OCI-M1 (cell line): ENCODE data around the gene CBX1.
A peak's percentile ranks its signal among the peaks of the same experiment; 100 is the strongest.

Source experiments
- DNase-seq: peaks from one replicate; lab custom pipeline; 2025; lab: John Stamatoyannopoulos, UW

Gene CBX1

DNA sequence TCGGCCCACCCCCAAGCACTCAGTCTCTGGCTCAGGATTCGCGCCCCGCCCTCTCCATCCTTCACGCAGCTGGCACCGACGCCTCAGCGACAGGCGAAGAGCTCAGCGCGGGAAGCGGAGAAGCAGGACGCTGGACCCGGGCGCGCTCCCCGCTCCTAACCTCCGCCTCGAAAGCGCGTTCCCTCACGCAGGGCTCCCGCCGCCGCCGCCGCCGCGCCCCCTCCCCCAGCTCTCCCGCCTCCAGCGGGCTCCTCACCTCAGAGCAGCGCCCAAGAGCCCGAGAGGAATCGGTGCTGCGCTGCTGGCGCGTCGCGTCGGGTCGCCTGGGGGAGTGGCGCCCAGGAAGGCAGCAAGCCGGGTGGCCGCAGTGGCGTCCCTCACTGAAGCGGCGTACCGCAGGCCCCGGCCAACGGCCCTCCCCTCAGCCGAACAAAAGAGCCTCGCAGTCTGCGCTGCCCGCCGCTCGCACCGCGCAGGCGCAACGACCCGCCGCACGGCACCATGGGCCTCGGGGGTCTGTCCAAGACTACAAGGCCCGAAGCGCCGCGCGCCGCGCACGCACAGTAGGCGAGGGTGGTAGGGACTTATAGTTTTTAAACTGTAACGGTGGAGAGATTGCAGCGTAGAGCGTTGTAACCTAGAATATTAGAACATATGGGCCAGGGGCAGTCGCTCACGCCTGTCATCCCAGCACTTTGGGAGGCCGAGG is at the start of gene CBX1:
TSS of gene CBX1 (minus strand) at position 467 of the 709 bp plus-strand sequence. CDS start 24,474 bp downstream, outside the sequence.
- peak; percentile 98 for DNase-seq

DNA sequence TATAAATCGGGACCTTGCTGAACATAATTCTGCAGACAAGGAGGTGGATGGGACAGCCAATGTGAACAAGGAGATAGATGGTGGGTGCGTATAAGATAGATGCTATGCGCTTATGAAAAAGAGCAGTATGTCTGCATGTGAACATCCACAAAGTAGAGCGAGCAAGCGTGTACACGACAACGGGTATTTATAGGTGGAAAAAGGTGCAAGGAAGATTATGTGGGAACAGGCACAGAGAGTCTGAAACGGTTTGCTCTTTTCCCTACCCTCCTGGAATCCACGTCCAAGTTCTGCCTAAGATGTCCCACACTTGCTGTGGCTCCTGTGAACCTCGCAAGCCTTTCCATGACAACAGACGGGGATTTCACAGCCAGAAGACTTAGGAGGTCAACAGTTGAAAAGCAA is 49.3 kb upstream of the CBX1 start:
- no peak for DNase-seq

DNA sequence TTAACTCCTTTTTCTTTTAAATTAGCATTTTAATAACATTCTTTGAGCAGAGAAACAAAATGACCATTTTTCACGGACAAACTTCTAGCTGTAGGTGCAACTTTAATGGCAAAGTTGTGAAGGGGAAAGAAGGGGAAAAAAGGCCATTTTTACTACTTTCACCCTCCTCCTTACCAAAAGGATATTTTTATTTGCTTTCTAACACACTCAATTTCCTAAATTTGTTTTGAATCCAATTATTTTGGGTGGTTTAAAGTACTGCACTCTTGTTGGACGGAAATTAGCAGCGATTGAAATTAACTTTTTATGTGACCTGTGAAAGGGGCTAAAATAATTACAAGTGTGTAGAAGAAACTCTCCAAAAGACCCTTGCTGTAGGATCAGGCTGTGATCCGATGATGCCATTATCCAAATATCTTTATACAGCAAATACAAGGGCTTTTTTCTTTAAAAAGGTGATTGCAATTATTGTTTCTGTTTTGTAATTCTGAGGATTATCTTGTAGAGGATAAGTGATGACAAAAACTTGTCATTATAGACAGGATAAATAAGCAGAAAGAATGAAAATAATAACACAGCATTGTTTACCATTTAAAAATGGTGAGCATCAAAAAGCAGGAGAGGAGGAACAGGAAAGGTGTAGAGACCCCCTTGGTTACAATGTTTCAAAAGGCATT is 48.6 kb upstream of the CBX1 start:
- DNase-seq, result no peak

DNA sequence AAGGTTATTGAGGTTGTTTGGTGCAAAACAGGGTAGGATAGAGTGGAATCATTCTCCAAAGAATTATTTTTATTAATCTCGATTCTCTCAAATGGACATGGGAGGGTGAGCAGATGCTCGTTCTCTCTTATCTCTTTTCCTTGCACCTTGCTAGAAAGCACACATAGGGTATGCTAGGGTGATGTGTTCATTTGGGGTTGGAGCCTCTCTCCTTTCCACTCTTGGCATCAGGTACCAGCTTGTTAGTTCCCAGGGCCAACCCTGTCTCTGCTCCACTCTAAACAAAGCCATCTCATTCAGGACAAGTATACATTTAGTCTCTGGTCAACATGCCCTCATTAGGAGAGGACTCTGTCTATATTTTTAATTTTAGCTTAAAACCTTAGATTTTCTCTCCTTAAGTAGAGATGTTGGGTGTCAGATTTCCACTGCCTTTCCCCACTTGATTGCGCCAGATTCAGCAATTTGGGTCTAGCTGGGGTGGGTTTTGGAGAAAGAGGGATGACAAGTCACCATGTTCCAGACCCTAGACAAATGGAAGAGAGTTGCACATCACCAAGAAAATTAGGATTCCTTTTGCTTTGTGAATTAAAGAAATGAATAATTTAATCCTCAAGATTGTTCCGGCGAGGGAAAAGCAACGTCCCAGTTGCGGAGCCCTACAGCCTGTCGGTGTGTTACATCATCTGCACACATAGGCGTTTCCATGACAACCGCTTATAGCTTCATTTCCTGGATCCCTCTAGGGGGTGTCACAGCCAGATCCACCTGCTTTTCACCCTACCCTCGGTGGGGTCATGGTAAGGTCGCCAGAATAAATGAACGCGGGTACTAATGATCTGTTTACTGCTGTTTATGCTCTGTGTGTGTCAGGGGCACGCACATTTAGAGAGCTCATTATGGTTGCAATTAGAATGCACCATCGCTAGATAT is 47.8 kb upstream of the CBX1 start:
- no peak for DNase-seq

DNA sequence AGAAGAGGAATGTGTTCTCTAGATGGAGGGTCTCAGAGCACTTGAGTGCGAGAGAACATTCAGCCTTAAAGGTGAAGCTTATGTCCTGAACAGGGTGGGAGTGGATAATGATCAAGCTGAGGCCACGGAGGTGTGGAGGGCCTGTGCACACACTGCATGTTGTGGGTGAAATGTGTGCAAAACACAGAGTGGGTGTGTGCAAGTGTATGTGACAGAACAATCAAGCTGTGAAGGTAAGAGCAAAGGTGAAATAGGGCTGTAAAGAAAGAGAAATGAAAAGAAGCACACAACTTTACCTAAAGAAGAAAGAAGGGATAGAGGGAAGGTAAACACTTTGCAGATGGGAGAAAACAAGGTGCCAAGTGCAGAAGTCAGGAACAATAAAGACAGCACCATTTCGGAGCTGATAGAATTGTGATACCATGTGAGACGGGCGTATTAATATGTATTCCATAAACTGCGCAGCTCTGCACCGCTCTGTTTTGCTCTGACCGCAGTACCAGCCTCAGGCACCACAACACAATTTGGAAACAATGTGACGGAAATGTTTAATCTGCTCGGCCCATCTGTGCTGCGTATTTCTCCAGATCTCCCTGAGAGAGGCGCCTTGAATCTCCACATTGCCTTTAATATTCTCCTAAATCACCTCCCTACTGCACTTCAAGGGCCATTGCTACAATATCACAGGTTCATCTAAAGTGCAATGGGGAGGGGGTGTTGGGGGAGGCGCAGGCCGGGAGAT is 46.9 kb upstream of the CBX1 start:
- DNase-seq, result peak; percentile 55

DNA sequence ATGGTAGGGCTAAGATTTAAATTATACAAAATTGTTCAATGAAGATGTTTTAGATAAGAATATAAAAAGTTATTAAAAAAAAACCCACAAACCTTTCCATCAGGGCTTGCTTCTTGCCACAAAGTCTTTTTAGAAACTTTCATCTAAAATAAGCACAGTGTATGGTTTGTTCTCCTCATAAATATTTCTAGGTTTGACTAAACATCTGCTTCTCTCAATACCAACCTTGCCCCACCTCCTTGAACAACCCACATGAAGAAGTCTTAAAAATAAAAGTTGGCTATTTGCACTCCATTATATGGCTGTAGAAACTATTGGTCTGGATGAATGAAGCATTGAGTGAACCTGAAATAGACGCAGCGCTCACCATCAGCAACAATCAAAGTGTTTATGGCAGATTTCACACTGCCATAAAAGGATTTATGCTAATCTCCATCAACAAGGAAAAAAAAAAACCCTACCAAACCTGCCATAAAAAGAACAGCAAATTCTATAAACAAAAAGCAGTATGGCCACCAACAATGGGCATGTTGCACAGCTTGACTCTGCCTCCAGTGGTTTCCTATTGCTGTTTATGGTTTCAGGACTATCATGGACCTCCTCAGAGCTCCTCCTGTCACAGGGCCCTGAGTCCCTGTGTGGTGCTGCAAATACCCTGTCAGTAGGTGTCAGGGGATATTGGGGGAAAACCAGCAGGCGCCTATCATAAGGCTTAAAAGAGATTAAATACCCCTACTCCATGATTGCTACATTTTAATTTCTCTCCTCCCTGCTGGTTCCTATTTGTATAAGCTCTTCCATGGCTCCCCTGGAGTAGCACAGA is 43.9 kb upstream of the CBX1 start:
- DNase-seq, result no peak

DNA sequence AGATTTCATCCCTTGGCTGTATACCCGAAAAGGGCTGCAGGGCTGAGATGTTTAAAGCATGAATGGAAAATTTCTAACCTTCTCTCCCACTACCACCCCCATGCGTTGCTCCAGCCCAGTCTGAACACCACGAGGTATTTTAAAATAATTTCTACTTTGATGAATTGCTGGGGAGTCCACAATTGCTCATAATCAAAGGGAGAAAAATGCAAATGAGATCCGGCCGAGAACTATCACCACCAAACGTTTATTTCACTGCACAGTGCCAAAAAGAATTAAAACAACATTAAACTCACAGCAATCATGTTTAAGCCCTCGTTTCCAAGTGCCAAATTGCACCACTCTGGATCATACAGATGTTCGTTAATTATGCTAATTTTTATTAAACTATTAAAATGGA is 43.0 kb upstream of the CBX1 start:
- no peak for DNase-seq

DNA sequence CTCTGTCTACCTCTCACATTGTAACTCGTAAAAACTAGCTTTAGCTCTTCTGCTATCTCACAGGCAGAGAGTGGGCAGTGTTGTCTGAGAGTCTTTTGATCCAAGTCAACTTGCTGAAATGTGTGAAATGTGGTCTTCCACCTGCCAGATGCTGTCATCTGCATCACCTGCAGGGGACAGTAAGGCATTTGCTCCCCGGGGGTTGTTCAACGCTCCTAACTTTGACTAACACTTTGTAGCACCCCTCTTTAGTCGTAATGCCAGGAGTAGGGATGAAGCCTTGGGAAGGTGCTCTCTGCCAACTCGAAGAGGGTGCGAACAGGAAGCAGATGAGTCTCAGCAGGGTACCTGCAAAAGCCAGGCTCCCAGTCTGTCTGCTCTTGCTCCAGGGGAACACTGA is 42.4 kb upstream of the CBX1 start:
- DNase-seq, result no peak

DNA sequence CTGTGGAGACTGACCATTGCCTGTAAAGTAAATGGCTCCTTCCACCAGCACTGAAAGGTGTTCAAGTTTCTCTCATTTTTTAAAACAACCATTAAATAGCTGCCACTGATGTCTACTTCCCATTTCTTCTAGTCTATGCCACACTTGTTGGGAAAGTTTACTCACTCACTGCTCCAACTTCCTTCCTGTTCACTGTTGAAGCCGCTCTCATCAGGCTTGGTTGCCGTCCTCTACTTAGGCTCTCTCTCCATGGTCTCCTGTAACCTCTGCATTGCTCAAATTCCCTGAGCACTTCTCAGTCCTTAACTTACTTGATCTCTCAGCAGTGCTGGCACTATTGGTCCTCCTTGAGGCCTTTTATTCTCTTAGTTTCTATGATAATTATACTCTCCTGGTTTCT is 38.7 kb upstream of the CBX1 start:
- DNase-seq, result peak; percentile 34

DNA sequence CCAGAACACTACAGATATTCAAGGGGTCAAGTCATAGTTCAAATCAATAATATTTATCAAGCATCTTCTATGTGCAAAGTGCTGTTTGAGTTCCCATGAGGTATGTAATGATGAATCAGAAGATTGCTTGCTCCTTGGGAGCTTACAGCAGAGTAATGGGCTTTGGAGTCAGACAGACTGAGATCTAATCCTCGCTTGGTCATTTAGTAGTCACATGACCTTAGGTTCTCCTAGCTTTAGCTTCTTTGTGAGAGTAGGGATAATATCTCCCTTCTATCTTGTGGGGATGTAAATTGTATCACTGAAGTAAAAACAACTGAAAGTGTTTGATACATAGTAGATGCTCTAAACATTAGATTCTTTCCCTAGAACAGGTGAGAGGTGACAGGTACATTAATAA is 36.4 kb upstream of the CBX1 start:
- no peak for DNase-seq

DNA sequence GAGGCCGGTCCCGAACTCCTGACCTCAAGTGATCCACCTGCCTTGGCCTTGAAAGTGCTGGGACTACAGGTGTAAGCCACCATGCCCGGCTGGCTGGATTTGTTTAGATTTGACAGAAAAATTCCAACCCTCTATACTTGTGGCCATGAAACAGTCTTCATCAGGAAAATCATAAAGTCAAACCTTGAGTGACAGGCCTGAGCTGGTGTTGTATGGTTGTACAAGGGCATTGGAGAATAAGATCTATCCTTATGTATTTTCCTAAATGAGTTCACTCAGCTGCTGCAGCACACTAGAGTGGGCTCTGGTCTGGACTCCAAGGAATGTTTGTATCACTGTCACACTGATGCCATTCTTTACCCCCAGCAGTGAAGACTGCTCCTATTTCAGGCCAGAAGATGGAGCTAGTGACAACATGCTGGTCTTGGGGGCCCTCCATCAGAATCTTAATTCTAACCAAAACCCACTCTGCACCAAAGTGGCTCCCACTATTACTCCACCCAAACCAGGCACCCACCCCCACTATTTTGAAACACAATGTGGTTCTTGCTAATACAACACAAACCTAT is 33.7 kb upstream of the CBX1 start:
- peak; percentile 26 for DNase-seq

DNA sequence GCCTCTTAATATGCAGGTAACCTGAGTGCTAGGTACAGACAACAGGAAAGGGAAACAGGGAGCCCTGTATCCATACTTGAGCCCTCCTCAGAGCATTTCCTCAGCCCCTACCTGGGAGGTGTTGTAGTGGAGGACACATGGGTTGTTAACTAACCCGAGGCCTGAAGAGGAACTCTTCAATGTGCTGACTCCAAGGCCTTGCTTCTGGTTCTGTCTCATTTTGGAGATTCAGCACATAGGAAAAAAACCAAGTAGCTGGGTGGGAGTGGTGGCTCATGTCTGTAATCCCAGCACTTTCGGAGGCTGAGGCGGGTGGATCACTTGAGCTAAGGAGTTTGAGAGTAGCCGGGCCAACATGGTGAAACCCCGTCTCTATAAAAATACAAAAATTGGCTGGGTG is 31.1 kb upstream of the CBX1 start:
- DNase-seq, result no peak

DNA sequence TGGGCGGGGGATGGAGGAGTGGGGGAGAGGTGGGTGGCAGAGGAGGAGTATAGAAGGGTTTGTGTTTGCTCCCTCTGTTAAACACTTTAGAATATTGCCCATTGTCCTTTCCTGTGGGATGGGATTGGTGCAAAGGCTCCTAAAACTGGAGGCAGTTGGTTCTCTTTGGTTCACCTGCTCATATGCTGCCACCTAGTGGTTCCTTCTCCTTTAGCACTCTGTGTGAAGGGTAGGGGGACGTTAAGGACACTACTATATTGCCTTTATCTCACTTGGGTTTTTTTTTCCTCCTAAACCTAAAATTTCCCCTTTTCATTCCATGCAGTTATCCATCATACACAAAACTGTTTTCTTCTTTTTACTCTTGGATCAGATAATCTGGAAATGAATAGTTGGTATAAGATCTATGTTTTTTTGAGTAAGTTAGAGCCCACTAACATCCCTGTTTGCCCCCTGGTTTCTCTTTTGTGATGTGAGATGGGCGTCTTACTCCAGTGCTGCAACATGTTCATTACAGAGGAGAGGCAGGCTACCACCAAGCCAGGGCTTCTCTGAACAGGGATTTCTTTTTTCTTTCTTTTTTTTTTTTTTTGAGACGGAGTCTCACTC is 30.0 kb upstream of the CBX1 start:
- peak; percentile 86 for DNase-seq

DNA sequence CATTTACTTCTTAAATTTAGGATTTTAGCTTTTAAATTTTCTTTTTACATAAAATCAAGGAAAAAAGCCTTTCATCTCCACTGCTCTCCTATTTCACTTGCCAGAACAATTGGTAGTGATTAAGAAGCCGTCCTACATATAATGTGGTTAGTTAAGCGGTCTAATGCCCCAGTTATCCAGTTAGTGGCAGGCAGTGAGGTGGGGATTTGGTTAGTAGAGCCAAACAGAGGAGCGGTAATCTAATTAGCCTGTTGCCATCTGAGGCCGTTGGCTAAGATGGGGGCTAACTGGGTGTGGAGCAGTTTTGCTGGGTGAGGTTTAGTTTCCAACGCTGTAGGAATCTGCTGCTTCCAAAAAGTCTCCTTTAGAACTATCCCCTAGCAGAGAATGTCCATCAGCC is 28.7 kb upstream of the CBX1 start:
- DNase-seq, result no peak

DNA sequence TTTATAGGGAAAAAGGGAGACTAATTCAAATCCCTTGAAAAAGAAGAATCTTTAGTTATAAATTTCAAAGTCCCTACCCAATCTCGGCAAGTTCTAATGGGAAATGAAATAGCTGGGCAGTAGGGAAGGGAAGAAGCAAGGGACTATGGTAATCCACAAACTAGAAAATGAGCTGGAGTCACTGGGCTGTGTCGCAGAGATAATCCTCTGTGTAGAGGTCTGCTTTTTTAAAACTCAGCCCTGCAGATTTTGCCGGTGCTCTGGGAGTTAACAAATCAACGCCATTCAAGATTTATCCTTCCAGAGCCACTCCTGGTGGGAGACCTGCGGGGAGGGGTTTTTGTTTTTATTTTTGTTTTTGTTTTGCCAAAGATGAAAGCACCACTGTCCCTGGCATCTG is 27.1 kb upstream of the CBX1 start:
- no peak for DNase-seq

DNA sequence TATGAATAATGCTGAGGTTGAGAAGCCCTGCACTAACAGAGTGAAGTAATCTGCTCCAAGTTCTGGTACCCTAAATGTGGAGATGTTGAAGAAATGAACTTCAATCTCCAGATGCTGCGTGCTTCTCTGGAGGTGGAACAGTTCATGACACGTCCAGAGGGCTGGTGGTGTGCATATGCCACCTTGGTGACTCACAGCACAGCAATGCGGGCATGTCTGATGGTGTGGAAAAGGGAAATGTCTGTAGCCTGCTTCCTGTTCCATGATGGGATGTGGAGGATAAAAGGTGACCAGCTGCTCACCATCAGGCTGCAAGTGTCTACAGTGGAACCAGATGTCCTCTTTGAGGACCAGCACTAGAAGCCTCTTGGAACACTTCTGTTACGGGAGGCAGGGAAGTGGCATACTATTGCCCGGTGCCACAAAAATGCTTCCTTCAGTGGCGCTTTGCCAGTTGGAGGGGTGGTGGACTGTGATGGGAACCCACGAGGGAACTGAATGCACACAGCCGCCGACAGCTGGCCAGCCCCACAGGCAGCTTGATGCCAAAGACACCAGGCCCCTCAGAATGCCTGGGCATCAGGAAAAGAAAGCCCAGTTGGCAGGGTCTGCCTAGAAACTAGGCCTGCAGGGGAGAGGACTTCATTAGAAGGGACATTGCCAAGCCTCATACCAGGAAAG is 26.2 kb upstream of the CBX1 start:
- no peak for DNase-seq

DNA sequence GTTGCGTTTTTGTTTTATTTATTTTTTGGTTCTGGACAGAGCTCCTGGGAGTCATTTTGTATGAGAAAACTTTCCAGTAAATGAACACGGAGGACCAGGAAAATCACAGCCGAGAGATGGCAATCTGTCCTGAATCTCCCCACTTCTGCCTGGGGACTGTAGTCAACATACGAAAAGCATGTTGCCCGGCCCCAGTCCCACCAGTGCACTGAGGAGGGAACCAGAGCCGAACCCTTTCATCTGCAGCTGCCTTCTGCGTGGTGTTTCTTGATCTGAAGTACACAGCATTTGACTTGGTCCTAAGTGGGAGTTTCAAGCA is 25.2 kb upstream of the CBX1 start:
- no peak for DNase-seq

DNA sequence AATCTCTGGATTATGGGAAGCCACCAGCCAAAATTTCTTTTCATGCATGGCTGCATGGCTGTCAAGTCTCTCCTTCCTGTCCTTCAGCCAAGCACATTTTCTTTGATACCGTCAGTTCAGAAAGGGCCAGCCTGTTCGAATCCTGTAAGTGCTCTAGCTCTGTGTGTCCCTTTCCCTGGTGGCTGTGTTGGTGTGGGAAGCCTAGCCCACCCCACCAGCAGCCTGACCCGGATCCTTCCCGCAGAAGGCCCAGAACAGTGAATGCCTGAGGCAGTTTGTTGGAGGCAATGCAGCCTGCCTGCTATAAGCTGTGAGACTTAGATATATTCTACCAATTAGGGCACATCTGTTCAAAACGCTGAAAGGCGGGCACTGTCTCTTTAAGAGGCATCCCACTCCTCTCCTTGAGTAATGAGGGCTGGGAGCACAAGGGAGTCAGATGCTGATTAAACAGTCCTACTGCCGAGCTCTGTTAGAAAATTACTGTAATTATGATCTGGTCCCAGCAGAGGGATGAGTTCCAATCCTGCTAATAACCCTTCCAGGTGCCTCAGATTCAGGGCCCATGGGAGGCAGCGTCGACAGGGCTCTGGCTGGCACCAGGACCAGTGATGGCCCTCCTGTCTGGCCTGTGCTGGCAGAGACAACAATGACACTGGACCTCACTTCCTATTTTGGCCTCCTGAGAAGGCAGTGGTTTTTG is 24.7 kb upstream of the CBX1 start:
- DNase-seq, result no peak

DNA sequence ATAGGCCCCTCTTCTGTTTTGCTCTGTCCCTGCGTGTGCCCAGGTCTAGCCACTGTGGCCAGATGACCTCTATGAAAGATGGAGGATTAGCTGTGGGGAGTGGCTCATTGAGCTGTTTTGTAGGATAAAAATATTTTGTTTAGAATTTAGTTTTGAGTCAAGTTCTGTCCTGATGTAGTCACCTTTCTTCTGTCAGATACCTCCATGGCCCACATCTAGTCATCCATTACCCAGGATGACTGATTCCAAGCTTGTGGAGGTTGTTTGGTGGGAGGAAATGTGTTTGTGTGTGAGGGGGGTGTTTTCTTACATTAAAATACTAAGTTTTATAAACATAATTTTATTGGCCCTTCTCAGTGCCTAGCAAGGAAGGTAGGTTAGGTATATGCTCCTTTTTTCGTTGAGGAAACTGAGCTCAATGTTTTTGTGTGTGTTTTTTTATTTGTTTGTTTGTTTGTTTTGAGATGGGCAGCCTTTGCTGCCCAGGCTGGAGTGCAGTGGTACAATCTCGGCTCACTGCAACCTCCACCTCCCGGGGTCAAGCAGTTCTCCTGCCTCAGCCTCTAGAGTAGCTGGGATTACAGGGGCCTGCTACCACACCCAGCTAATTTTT is 22.6 kb upstream of the CBX1 start:
- no peak for DNase-seq
